Muscle layer of colon (tissue), 2 donors: ENCODE results near the gene CD58.
"Not testable (repeated sequence)": the region's sequence is repeated elsewhere in the genome, so short reads cannot be mapped to it uniquely, and the experiment has no call there.

ENCODE experiments used
- H3K27ac ChIP-seq: one replicate; pipeline ENCODE4 v1.7.0; 2013; ENCODE audit warnings: low read depth, mild to moderate bottlenecking, low read length, moderate library complexity
- H3K27me3 ChIP-seq, 2 donors: one replicate each; pipeline ENCODE4 v1.7.0; 2013; ENCODE audit warnings: low read length in 2 of 2, mild to moderate bottlenecking in 2 of 2; ENCODE audit not compliant: insufficient read depth in 2 of 2, control insufficient read depth in 1 of 2
- H3K36me3 ChIP-seq: one replicate; pipeline ENCODE4 v1.7.0; 2013; ENCODE audit warnings: mild to moderate bottlenecking, low read length; ENCODE audit not compliant: insufficient read depth
- H3K4me1 ChIP-seq: one replicate; pipeline ENCODE4 v1.7.0; 2013; ENCODE audit warnings: mild to moderate bottlenecking, low read length; ENCODE audit not compliant: insufficient read depth
- H3K4me3 ChIP-seq, 2 donors: one replicate each; pipeline ENCODE4 v1.7.0; 2013; ENCODE audit warnings: low read length in 2 of 2, low read depth in 1 of 2, mild to moderate bottlenecking in 1 of 2, moderate library complexity in 1 of 2
- H3K9ac ChIP-seq: one replicate; pipeline ENCODE4 v1.7.0; 2013; ENCODE audit warnings: low read length
- H3K9me3 ChIP-seq: one replicate; pipeline ENCODE4 v1.7.0; 2013; ENCODE audit warnings: mild to moderate bottlenecking, low read length
- donor health status: abdominal sarcoma.
- donor health status: Adenocarcinoma of cecum.

The CD58 gene, protein sequence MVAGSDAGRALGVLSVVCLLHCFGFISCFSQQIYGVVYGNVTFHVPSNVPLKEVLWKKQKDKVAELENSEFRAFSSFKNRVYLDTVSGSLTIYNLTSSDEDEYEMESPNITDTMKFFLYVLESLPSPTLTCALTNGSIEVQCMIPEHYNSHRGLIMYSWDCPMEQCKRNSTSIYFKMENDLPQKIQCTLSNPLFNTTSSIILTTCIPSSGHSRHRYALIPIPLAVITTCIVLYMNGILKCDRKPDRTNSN

GRCh38 chr1:116570358-116571214 is at the start of gene CD58:
Gene CD58, minus strand, starts transcription at chr1:116571026. Its CDS starts 54 bp downstream, at chr1:116570972.
- Histone ChIP-seq H3K36me3 (no peaks in the 10 kb centered on the region), H3K4me3 (peak within 1 kb of the TSS; percentile 60 to 92), H3K27me3 (no peaks in the 10 kb centered on the region), H3K4me1 (peaks cover 26% of the 10 kb centered on the region), H3K9ac (peak within 1 kb of the TSS; percentile 72), H3K27ac (peak within 1 kb of the TSS; percentile 98), H3K9me3 (no peaks in the 10 kb centered on the region)

DNA sequence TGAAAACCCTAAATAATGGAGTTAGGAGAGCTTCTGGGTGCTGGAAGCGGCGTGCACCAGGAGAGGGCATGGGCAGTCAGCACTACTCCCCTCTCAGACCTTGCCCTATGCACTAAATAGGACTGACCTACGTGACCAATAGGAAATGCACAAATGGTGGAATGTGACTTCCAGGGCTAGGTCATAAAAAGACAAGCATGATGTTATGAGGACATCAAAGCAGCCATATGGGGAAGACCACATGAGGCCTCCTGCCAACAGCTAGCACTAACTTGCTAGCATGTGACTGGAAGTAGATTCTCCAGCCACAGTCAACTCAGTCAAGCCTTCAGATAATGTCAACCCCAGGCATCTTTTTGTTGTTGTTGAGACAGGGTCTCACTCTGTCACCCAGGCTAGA is 49.6 kb upstream of the CD58 start:
- H3K36me3 ChIP-seq, H3K9me3 ChIP-seq, H3K4me1 ChIP-seq, H3K27me3 ChIP-seq, H3K27ac ChIP-seq, H3K4me3 ChIP-seq, H3K9ac ChIP-seq: not testable (repeated sequence)

DNA sequence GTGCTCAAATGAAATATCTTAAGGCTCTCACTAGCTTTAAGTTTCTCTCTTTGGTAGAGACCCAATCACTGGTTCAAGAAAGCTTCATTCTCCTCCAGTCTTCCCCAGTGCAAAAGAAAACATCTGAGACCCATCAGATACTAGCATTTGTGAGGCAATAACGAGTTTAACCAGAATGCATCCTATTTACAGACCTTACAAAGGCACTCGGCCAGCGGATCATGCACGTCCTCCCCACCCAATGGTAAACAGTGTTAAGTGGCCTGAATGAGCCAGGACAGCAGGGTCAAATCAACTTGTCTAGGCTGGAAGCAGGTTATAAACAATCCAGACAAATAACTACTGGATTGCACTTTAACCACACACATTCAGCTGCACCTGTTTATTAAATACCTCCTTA is 48.3 kb upstream of the CD58 start:
- not testable (repeated sequence) for H3K27me3 ChIP-seq, H3K36me3 ChIP-seq, H3K9me3 ChIP-seq, H3K27ac ChIP-seq, H3K4me3 ChIP-seq, H3K9ac ChIP-seq, H3K4me1 ChIP-seq

DNA sequence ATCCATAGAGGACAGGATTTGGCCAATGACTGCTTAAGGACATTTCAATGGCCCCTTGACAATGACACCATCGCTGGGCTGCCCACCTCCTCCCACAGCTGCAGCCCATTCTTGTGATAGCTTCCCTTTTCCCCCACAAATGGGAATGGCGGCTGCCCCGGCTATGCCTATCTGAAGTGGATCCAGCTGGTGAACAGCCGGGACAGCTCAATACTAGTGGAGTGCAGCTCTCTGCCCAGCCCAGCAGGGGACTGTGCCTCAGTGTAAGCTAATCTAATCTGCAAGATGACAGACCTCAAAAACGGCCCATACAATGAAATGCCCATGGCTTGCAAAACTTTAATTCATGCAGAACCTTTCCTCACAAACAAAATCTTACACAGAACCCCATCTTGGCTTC is 47.0 kb upstream of the CD58 start:
- H3K27me3 ChIP-seq, H3K27ac ChIP-seq, H3K9me3 ChIP-seq, H3K4me3 ChIP-seq, H3K9ac ChIP-seq, H3K36me3 ChIP-seq, H3K4me1 ChIP-seq: not testable (repeated sequence)

DNA sequence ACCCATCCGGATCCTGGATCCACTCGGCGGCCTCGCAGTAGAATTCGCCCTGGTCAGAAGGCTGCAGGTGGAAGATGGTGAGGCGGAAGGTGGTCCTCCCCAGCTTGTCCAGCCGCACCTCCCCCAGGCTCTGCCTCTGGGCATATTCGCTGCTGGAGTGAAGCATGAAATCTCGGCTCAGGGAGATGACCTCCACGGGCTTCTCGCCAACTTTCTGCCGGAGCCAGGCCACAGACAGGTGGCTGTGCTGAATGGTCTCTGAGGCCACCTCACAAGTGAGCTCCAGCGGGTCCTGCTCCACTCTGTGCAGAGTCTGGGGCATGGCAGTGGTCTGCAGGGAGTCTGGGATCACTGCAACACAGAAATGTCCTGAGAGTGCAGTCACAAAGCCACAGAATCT is 43.0 kb upstream of the CD58 start:
- not testable (repeated sequence) for H3K4me3 ChIP-seq, H3K4me1 ChIP-seq, H3K27ac ChIP-seq, H3K27me3 ChIP-seq, H3K9ac ChIP-seq, H3K9me3 ChIP-seq, H3K36me3 ChIP-seq

GRCh38 chr1:116609801-116610371 is 39.1 kb upstream of the CD58 start:
- not testable (repeated sequence) for H3K4me3 ChIP-seq, H3K27me3 ChIP-seq, H3K4me1 ChIP-seq, H3K36me3 ChIP-seq, H3K9me3 ChIP-seq, H3K9ac ChIP-seq, H3K27ac ChIP-seq

- H3K27me3 ChIP-seq, H3K4me1 ChIP-seq, H3K9ac ChIP-seq, H3K36me3 ChIP-seq, H3K27ac ChIP-seq, H3K4me3 ChIP-seq, H3K9me3 ChIP-seq: not testable (repeated sequence)
Measured at GRCh38 chr1:116608841-116609240, 38.0 kb upstream of the CD58 start.

- H3K4me3 ChIP-seq, H3K27me3 ChIP-seq, H3K9me3 ChIP-seq, H3K36me3 ChIP-seq, H3K4me1 ChIP-seq, H3K9ac ChIP-seq, H3K27ac ChIP-seq: not testable (repeated sequence)
Measured at GRCh38 chr1:116608151-116608550, 37.3 kb upstream of the CD58 start.

DNA sequence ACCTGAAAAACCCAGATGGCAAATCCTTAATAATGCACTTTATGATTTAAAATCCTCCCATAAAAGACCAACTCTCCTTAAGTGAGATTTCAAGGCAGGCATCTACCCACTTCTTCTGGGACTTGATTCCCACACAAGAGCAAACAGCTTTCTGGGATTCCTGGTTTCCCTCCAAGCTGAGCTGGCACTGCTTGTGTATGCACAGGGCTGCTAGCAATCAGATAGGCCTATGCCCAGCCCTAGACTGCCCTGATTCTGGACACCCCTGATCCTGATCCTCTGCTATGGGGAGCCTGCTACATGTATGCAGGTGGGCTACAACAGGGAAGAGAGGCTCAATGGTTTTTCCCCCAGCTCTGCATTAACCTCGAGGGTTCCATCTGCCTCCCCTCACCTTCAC is 36.6 kb upstream of the CD58 start:
- not testable (repeated sequence) for H3K9me3 ChIP-seq, H3K27ac ChIP-seq, H3K4me1 ChIP-seq, H3K4me3 ChIP-seq, H3K36me3 ChIP-seq, H3K9ac ChIP-seq, H3K27me3 ChIP-seq

GRCh38 chr1:116606067-116606466 is 35.2 kb upstream of the CD58 start:
- not testable (repeated sequence) for H3K27ac ChIP-seq, H3K27me3 ChIP-seq, H3K9ac ChIP-seq, H3K9me3 ChIP-seq, H3K36me3 ChIP-seq, H3K4me1 ChIP-seq, H3K4me3 ChIP-seq

GRCh38 chr1:116605315-116605714 is 34.5 kb upstream of the CD58 start:
- Histone ChIP-seq H3K27me3 (no peaks in the 10 kb centered on the region), H3K9me3 (no peaks in the 10 kb centered on the region), H3K4me1 (no peaks in the 10 kb centered on the region), H3K27ac (no peak overlapping the region), H3K9ac (no peak overlapping the region), H3K4me3 (no peak overlapping the region), H3K36me3 (no peaks in the 10 kb centered on the region)

DNA sequence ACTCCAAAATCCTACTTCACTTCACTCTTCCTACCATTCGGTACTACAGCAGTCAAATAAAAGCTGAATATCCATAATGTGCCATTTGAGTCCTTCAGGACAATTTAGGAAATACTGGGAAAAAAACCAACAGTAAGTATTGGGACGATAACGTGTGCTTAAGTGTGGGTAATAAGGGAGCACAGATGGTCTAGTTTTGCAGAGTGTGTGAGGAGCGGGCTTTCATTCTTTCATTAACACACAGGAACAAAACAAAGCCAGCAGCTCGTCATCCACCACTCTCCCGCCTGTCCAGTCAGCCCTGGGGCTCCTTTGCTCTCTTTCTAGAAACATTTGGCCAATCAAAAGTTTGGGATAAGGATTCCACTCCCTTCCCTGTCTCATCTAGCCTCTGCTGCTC is 33.6 kb upstream of the CD58 start:
- not testable (repeated sequence) for H3K27me3 ChIP-seq, H3K9me3 ChIP-seq, H3K4me1 ChIP-seq, H3K4me3 ChIP-seq, H3K36me3 ChIP-seq, H3K27ac ChIP-seq, H3K9ac ChIP-seq
